Measurements from ENCODE around the gene CDH18. TPM values are rescaled to one million over a fixed set of nuclear protein-coding genes. Genes with fewer than 3 reads are reported as not detected.

CDH18 gene
- total RNA-seq, 1 donor from 2014 or later: not detected

- intact Hi-C loops (cut with DNase I): no loop called here
- no peak for TF ChIP-seq CTCF (IDR thresholded peaks at IDR 0.05)
- DNase-seq (ENCODE audit: low spot score in 2 of 2): no peak
These were observed 125.3 kb downstream of the CDH18 start for GRCh38 chr5:19862711-19863110.

GRCh38 chr5:19859020-19859419 lies 129.0 kb downstream of the CDH18 start:
- H3K4me1 ChIP-seq: no peaks in the 10 kb centered on the region
- no peaks in the 10 kb centered on the region for H3K27me3 ChIP-seq
- H3K4me3 ChIP-seq: no peak overlapping the region
- no peak for DNase-seq (ENCODE audit: low spot score in 2 of 2)
- H3K36me3 ChIP-seq: no peaks in the 10 kb centered on the region
- TF ChIP-seq CTCF (IDR thresholded peaks at IDR 0.05): no peak
- no peaks in the 10 kb centered on the region for H3K9me3 ChIP-seq
- no peak overlapping the region for H3K27ac ChIP-seq
- intact Hi-C loops (cut with DNase I): no loop called here

More at GRCh38 chr5:19862711-19863110, 125.3 kb downstream of the CDH18 start:
- Histone ChIP-seq H3K9me3 (no peaks in the 10 kb centered on the region), H3K4me1 (no peaks in the 10 kb centered on the region), H3K36me3 (no peaks in the 10 kb centered on the region), H3K27me3 (no peaks in the 10 kb centered on the region), H3K27ac (no peak overlapping the region), H3K4me3 (no peak overlapping the region)

DNA sequence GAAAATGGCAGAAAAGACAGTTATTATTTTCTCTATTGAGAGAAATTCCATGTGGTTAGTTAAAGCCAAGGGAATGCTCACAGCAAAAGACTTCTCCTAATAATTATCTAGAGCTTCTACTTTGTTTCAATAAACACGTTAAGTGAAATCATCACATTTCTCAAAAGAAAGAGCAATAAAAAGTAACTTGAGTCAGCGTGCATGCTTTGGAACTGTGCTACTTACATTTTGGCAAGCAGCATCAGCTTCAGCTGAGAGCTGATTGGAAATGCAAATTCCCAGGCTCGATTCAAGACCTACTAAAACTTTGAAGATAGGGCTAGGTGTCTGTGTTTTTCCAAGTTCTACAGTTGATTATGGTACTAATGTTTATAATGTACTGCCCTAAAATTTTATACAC lies 132.1 kb downstream of the CDH18 start:
- no peaks in the 10 kb centered on the region for H3K27me3 ChIP-seq
- intact Hi-C loops (cut with DNase I): no loop called here
- H3K4me3 ChIP-seq: no peak overlapping the region
- H3K27ac ChIP-seq: no peak overlapping the region
- no peaks in the 10 kb centered on the region for H3K9me3 ChIP-seq
- H3K36me3 ChIP-seq: no peaks in the 10 kb centered on the region
- no peaks in the 10 kb centered on the region for H3K4me1 ChIP-seq
- no peak for DNase-seq (ENCODE audit: low spot score in 2 of 2)
- no peak for TF ChIP-seq CTCF (IDR thresholded peaks at IDR 0.05)

DNA sequence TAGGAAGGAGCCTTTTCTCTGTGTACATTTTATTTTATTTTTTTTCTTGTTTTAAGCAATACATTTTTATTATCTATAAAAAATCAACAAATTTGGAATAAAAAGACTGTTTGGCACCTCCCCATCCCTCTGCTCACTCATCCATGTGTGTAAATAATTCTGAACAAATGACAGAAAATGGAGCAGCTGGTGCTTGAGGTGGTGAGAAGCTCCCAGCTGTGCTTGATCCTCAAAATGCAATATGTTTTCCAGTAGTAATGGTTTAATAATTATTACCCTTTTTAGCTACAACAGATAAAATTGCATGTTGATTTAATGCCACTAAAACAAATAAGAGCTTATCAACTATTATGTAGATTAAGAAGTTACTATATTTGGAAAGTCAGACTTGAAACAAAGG lies 132.5 kb downstream of the CDH18 start:
- no peaks in the 10 kb centered on the region for H3K9me3 ChIP-seq
- intact Hi-C loops (cut with DNase I): no loop called here
- no peaks in the 10 kb centered on the region for H3K27me3 ChIP-seq
- no peaks in the 10 kb centered on the region for H3K36me3 ChIP-seq
- no peak overlapping the region for H3K27ac ChIP-seq
- no peak overlapping the region for H3K4me3 ChIP-seq
- no peak for TF ChIP-seq CTCF (IDR thresholded peaks at IDR 0.05)
- H3K4me1 ChIP-seq: no peaks in the 10 kb centered on the region
- DNase-seq (ENCODE audit: low spot score in 2 of 2): no peak

DNA sequence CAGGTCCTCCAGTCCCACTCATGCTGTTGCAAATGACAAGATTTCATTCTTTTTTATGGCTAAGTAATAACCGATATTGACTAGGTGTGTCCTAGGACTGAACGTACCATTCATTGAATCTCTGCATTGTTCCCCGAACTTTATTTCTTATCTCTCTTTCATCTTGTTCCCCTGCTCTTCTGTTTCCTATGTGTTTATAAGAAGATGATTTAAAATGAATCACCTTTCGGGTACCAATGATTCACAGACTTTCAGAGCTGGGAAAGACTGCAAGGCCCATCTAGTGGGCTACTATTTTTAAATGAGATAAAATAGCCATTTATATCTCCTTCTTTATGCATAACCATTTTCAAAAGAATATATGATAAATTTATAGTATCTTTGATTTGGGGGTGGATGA lies 133.0 kb downstream of the CDH18 start:
- Histone ChIP-seq H3K4me3 (no peak overlapping the region), H3K27me3 (no peaks in the 10 kb centered on the region), H3K27ac (no peak overlapping the region), H3K4me1 (no peaks in the 10 kb centered on the region), H3K9me3 (no peaks in the 10 kb centered on the region), H3K36me3 (no peaks in the 10 kb centered on the region)
- no peak for DNase-seq (ENCODE audit: low spot score in 2 of 2)
- no peak for TF ChIP-seq CTCF (IDR thresholded peaks at IDR 0.05)
- intact Hi-C loops (cut with DNase I): no loop called here

GRCh38 chr5:19853616-19854240 lies 134.3 kb downstream of the CDH18 start:
- no peak overlapping the region for H3K27ac ChIP-seq

More at GRCh38 chr5:19853616-19854240, 134.3 kb downstream of the CDH18 start:
- Histone ChIP-seq H3K36me3 (no peaks in the 10 kb centered on the region), H3K4me1 (no peaks in the 10 kb centered on the region), H3K27me3 (no peaks in the 10 kb centered on the region), H3K4me3 (no peak overlapping the region), H3K9me3 (no peaks in the 10 kb centered on the region)
- no peak for DNase-seq (ENCODE audit: low spot score in 2 of 2)
- intact Hi-C loops (cut with DNase I): no loop called here
- TF ChIP-seq CTCF (IDR thresholded peaks at IDR 0.05): no peak
